Bladder microvascular endothelial cell (primary cell): ENCODE results near the gene METRNL. TPM values are rescaled to one million over a fixed set of nuclear protein-coding genes. Genes with fewer than 3 reads are reported as not detected.

Source experiments
- total RNA-seq: library from RNA; depleted of rRNA; stranded (reverse); fragments of >200 nt; gene quantifications from 2 replicates; pipeline ENCODE4 v1.2.3, GENCODE V29; 2014

METRNL gene
- total RNA-seq: 18.0 and 82.5 TPM in 2 replicates

GRCh38 chr17:83079352-83079747, at the start of gene METRNL:
Gene METRNL, plus strand, starts transcription at chr17:83079609. Its CDS starts 207 bp downstream, at chr17:83079816.

Other genes starting within 250 kb of the METRNL start
- under 0.01 and 0.06 TPM in 2 replicates for gene ZNF750, start 239.6 kb upstream of the METRNL start, total RNA-seq